Stimulated activated CD4-positive, alpha-beta T cell treated with anti-CD3 and anti-CD28 coated beads, Interleukin-1b, Interleukin-23, amount 100 ng/mL, for 48 hours (primary cell): ENCODE measurements around the gene HDAC2.

ENCODE experiments used
- DNase-seq: peaks from one replicate; pipeline ENCODE4 v3.0.0-alpha.2; 2020

The HDAC2 gene

DNA sequence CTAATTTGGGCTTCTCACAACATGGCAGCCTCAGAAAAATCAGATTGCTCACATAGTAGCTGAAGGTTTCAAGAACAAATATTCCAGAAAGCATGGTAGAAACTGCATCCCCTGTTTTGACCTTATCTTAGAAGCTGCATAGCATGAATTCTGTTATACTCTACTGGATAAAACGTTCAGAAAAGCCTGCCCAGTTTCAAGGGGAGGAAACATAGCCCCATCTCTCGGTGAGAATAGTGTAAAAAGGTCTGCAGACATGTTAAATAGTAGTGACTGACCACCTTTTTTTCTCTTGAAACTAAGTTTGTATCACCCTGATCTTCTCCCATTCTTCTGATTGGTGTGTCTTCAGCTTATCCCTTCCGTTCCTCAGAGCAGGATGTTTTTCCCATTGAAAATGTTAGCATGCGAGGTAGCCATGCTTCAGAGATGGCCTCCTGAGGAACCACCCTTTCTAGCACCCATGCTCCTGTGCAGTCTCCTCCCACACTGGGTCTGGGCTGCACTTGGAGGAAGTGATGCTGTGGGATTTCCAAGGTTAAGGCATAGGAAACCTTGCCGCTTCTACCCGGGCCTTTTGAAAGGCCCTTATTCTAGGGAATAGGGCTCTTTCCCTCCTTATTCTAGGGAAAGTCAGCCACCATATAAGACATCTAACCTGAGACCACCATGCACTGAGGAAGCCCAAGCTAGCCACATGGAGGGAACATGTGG is 63.7 kb downstream of the HDAC2 start:
- DNase-seq, result no peak

DNA sequence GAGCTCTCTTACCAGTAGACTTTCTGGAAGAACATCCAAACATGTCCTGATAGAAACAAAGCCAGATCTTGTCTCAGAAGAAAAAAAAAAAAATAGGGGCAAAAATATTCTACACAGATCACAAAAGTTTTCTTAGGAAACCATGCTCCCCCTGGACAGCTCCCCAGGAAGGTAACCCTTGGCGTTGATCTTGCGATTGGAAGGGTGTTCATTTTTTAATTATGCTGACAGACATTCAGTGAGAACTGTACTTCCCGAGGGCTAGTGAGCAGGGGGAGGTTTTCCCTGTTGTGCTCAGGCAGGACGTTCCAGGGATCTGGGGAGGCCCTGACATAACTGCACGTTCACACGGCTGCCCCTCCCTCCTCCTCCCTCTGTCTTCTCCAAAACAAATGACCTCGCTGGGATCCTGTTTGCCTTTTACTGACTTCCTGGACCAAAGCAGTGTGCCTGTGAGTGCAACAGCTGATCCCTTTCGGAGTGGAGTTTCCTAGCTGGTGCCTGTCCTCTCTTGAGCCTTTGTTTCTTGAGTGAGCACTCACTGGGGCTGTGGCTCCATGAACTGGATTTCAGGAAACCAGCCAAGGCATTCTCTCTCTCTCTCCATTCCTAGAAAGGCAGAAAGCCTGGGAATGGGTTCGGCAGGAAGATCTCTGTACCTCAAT is 67.2 kb downstream of the HDAC2 start:
- DNase-seq, result no peak

DNA sequence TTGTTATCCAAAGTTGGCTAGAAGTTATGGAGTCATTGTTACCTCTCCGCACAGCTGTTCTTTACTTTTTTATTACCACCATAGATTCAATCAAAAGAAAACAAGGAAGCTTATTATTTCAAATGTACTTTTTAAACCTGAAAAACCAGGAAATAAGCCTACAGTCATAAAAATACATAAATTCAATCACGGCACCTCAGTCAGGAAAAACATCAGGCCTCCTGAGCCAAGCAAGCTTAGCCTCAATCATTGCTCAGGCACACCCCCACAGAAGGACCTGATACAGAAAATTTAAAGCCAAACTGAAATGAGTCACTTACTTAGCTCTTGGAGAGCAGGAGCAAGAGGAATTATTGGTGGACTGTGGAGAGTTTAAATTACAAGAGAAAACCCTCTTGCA is 69.5 kb downstream of the HDAC2 start:
- no peak for DNase-seq

- no peak for DNase-seq
These were observed 76.0 kb downstream of the HDAC2 start for GRCh38 chr6:113894712-113895674.

- DNase-seq, result no peak
These were observed 77.1 kb downstream of the HDAC2 start for GRCh38 chr6:113893866-113894265.

DNA sequence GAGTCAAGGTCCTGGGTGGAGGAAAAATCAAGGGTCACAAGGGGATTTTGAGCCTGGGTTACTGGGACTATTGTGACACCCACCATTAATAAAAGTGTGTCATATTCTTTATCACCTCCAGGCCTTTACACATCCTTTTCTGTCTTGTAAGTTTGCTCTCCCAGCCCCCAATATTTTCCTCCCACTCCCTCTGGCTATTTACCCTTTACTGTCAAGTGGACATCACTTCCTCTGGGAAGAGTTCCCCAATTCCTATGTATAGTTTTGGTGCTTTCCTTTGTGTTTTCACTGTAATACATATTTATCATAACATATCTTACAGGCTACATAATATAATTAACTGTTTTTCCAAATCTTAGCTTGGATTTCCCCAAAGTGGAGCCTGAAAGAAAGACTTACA is 77.5 kb downstream of the HDAC2 start:
- no peak for DNase-seq

DNA sequence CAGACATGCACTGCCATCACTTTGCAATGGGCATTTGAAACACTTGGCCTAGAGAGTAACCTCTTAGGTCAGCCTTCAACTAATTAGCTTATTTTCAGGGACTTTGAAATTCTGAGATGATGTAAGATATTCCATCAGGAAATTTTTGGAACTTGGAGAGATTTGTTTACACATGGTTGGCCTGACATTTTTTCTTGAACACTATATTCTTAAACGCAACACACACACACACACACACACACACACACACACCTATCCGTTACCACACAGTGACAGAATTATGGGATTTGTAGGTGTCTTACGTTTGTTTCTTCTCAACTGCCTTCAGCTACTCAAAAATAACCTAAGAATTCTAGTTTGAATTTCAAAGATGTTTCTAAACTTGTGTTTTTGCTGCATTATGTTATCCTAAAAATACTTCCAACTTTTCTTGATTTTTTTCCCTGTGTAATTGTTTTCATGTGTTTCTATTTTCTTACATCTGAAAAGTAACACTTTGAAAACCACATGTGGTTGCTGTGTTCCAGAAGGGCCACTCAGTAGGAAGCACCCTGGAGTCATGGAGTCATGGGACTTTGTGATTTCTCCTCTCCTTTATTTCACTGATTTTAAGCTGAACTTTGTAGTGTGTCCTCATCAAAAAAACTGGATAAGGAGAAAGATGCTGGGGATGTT is 81.9 kb downstream of the HDAC2 start:
- DNase-seq, result no peak

- DNase-seq, result no peak
These were observed 82.5 kb downstream of the HDAC2 start for GRCh38 chr6:113888493-113888892.

DNA sequence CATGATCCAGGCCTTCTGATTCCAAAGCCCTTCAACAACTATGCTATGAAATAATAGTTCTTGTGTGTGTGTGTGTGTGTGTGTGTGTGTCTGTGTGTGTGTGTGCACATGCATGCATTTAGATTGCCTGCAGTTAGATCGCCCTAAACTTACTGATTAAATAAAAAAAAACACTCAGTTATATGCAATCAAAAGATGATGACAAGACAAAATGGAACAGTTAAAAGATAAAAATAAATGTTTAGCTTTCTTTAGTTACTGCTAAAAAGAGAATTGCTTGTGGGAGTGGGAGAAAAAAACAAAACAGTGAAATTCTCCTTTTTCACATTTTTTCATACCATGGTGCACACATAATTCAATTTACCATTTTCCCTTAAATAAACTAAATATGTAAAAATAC is 84.4 kb downstream of the HDAC2 start:
- no peak for DNase-seq

DNA sequence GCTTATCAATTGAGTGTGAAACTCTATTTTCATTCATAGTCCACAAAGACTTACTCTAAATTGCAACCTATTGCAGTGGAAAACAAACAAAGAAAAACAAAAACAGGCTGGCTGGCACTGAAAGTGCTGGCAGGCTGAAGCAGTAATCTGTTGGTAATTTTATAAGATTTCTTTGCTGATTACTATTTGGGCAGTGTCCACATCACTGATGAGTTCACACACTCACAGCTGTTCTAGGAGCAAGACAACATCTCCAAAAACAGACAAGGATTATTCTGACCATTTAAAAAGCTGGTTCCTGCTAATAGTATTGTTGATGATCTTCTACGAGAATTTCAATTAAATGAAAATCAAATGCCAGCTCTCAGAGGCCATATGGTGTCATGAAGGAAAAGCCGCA is 86.9 kb downstream of the HDAC2 start:
- DNase-seq, result no peak
